Kidney capillary endothelial cell (primary cell): ENCODE results near the gene CRYGC.
"Not testable (repeated sequence)": the region's sequence is repeated elsewhere in the genome, so short reads cannot be mapped to it uniquely, and the experiment has no call there.

Experiments
- DNase-seq: peaks from one replicate; pipeline ENCODE4 v3.0.0-alpha.2; 2018; ENCODE audit warnings: low spot score

Gene CRYGC, protein sequence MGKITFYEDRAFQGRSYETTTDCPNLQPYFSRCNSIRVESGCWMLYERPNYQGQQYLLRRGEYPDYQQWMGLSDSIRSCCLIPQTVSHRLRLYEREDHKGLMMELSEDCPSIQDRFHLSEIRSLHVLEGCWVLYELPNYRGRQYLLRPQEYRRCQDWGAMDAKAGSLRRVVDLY

DNA sequence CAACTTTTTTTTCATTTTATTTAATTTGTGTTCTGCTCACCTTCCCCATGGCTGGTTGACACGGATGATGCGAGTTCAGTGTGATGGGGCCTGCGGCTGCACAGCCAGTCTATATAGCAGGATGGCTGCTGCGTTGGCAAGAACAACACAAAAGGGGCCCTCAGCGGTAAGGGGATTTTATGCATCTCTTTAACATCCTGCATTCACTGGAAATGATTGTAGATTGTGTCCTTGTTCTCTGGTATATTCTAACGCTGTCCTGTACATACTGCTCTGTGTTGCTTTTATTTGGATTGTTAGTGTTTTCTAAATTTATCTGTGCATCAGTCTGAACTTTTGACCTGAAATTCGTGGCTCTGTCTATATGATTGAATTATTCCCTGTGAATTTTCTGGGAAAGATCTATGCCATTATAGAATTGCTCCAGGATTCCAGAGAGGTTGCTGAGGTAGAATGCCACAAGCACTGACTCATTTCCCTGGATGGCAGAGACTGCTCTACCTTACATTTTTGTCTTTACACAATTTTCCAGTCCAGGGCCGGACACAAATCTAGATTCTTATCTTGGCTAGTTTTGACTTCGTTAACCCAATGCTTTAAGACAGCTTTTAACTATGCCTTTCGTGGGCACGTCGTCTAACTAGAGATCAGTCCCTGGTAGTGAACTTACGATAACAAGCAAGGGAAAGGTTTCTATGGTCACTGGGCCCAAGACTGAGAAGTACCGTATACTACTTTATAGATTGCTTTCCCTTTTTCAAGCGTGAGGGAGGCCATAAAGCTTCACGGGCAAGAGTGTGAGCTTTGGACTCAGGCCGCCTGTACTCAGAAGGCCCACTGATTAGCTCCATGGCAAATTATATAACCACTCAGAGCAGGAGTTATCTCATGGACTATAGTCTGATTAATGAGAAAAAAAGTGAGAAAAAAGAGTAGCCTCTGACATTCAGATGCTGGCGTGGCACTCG lies at the start of gene CRYGC:
TSS of gene CRYGC (minus strand) at position 85 of the 968 bp plus-strand sequence. CDS start at position 49, 36 bp downstream.
- no peak for DNase-seq

DNA sequence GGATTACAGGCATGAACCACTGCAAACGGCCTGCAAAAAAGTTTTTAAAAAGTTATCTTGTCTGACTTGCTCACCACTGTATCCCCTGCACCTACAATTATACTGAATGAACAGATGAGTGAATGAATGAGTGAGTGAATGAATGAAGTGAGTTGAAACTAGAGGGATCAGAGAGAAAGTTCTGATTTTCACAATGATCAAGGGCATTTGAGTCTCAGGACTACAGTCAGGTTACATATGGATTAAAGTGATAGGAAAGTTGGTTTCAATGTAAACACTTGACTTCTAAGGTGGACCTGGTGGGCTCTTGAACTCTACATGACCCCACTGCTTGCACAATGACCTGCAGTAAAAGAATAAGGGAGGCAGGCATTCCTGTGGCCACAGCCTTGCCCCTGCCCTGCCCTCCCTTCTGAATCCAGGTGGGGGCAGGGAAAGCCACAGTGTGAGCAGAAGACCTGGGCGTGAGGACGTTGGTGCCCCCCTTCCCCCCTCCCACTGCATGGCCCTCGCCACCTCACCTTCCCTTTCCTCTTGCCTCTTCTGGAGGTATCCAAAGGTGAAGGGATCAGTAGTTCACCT lies 49.5 kb upstream of the CRYGC start:
- DNase-seq: no peak

DNA sequence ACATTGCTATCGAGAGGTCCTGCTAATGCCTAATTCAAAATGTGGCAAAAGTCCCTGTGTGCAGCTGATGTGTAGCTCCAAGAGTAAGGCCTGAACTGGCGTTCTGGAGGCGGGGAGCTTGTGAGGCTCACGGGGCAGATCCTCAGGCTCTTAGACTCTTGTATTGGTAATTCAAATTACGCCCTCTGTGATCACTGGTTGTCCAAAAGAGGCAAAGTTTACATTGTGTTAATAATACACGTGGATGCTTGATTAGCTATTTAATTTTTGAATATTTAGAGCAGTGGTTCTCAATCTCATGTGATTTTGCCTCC lies 46.2 kb upstream of the CRYGC start:
- no peak for DNase-seq

DNA sequence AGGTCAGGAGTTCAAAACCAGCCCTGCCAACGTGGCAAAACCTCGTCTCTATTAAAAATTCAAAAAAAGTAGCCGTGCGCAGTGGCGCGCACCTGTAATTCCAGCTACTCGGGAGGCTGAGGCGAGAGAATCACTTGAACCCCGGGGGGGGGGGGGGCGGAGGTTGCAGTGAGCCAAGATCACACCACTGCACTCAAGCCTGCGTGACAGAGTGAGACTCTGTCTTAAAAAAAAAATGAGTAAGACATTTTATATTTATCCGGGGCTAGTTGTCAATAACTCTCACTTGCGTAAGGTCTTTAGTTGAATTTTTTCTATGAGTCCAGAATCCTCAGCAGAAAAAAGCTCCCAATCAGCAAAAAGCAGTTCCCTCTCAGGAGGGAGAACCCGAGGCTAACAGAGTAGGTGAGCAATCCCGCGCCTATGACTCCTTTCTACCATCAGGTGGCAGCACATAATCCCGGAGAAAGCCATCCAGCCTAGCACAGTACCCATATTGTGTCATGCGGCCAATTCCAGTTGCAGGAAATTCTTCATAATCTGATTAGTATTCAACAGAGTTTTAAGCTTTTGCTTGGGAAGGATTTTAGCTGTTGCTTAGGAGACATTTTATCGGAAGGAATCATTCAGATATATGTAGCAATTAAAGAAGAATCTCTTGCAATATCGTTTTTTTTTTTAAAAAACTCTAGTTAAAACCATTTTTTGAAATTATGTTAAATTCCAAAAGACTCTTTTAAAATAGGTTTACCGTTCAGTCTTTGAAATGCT lies 45.6 kb upstream of the CRYGC start:
- peak; percentile 71 for DNase-seq

DNA sequence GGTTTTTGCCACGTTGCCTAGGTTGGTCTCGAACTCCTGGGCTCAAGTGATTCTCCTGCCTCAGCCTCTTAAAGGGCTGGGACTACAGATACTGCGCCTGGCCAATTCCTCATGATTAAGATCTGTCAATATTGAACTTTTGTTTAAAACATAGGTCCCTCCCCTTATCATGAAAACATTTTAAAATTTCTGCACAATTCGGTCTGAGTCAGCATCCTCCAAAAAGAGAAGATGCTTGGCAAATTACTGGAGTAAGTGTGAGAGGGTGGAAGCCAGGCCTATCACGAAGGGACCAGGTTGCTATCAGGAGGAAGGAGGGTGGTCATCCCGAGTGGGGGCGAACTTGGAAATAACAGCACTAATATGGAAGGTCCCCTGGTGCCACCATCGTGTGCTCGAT lies 44.5 kb upstream of the CRYGC start:
- DNase-seq: no peak

DNA sequence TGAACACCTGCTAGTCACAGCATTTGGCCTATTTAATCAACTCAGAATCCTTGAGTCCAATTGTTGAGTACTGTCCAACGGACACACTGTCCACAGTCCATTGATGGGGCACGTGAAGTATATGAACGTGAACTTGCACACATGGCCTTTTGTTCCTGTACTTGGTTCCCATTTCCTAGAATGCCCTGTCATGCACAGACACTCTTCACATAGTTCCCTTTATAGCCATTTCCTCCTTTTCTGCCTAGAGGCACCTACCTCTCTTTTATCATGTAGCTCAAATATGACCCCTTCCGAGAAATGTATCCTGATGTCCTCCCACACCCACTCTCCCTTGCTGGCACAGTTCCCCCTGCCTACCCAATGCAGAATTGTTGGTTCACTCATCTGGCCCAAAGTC lies 42.5 kb upstream of the CRYGC start:
- no peak for DNase-seq

DNA sequence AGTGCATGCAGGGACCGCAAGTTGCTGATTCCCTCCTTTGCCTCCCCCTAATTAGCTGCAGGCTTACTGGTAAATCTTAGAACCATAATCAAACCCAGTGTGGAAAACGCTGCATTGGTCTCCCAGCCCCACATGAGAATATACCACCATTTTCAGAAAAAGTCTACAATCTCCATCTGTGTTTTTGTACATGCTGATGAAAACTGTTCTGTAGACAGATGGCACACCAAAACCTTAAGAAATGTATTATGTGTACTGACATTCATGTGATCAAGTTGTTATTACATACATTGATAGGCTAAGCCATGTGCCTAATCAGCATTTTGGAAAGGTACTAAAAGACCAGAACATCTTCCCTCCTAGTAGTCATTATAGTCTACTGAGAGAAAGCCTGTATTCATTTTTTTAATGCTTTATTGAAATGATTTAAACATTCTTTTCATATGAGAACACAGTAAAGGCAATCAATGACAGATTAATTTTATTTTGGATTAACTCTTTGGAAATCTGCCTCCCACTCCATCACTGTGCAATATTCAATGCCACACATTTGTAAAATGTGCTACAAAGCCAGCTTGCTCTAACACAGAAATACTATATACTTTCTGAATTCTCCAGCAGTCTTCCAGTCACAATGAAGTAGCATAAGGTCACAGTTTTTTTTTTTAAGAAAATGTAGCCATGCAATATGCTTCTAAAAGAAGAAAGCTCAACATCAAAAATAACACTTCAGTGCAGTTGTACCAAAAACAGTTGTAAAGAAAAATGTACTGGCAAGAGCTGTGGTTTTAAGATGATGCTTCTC lies 35.5 kb upstream of the CRYGC start:
- DNase-seq: no peak

DNA sequence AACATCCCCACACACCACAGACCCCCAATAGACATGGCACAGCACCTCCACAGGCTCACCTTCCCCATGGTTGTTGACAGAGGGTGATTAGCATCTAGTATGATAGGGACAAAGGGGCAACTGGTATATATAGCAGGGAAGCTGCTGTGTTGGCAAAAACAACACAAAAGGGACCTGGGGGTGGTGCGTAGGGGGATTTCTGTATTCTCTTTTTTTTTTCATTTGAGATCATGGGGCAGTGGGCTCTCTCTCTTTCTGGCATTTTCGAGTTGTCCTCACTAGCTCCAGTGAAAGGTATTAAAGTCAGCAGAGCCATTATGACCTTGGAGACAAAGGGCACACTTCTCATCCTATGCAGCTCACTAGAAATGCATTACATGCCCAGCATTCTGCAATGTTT lies 33.9 kb upstream of the CRYGC start, which contains the start of gene CRYGA:
TSS of gene CRYGA (minus strand) at position 101 of the 400 bp plus-strand sequence. CDS start at position 68, 33 bp downstream.
- DNase-seq: no peak

DNA sequence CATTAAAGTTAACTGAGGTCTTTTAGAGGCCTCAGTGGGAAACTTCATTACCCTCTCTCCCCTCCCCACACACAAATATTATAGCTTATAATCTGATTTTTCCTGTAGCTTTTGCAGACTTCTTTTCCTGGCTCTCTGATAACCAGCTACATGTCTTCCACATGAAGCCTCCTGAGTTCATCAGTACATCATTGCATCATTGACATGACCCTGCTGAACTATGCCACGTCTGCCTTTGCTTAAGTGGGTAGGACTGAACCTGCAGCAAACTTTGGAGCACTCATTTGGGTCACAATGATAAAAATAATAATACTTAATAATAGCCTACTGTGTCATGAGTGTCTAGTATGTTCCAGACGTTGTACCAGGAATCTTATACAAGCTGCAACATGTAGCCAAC lies 26.8 kb upstream of the CRYGC start:
- DNase-seq: no peak

DNA sequence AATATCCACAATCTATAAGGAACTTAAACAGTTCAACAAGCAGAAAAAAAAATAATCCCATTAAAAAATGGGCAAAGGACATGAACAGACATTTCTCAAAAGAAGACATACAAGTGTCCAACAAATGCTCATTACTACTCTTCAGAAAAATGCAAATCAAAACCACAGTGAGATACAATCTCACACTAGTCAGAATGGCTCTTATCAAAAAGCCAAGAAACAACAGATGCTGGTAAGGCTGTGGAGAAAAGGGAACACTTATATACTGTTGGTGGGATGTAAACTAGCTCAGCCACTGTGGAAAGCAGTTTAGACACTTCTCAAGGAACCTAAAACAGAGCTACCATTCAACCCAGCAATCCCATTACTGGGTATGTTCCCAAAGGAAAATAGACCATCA lies 23.5 kb upstream of the CRYGC start:
- DNase-seq: no peak

DNA sequence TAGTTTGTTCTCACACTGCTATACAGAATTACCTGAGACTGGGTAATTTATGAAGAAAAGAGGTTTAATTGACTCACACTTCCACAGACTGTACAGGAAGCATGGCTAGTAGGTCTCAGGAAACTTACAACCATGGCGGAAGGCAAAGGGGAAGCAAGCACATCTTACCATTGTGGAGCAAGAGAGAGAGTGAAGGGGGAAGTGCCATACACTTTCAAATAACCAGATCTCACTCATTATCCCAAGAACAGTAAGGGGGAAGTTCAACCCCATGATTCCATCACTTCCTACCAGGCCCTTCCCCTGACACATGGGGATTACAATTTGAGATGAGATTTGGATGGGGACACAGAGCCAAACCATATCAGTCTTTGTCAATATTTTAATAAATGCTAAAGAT lies 21.3 kb upstream of the CRYGC start:
- no peak for DNase-seq

DNA sequence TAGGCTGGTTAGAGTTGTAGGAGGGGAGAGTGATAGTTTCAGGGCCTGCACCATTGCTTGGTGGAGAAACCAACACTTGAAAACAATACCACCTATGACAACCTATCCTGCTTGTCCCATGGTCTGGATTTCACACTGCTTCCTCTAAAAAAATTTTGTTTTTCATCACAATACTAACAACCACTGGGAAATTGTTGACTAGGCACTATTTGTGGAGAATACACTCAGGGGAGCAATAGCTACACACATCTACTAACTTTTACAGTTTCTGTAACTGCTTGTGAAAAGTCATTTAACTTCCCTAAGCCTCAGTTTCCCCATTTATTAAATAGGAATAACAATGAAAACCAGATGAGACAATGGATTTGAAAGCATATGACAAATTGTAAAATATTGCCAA lies 20.5 kb upstream of the CRYGC start:
- no peak for DNase-seq

DNA sequence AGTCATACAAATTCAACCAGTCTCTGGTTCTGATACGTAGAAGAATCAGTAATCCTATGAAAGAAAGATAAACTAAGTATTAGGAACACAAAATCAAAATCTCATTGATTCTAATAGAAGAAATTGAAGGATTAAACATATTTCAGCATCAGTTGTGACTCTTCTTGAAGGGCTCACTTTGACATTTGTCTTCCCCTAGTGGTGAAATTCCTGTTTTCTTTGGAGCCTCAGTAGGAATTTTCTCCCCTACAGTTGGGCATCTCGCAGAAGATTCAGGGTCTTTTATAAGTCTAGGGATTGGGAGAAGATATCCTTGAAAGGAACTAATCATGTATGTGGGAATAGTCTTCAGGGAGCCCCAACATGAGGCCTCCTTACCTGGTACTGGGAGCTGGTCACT lies 19.2 kb upstream of the CRYGC start:
- no peak for DNase-seq

DNA sequence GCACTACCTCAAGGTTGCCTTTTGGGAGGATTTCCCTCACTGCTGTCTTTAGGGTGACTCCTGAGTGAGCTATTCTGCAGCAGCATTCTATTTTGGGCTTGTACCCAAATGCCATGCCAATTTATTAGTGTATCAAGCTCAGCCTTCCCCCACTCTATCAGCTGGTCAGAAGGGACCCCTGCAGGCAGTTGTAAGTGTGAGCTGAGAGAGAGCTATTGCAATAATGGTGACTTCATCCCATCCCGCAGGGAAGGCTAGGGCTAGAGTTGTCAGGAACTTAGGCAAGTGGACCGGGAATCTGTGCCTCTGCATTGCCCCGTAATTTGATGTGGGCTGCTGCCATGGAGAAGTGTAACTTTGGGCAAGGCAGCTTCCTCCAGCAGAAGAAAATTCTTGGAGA lies 18.1 kb upstream of the CRYGC start:
- DNase-seq: no peak

DNA sequence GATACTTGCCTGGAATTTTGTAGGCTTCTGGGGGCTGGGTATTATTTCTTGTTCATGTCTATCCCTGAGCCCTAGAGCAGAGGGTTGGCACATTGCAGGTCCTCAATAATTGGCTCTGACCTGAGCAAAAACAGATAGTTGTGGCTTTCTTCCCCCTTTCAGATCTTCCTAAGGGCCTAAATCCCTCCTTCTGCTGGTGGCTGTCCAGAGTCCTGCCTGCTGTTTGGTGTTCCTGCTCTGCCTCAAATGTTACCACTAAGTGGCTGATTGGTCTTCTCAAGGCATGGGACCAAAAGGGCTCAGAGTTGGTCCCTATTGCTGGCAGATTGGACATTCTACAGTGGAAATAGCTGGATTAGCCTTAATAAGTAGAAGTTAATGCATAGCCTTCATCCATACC lies 17.4 kb upstream of the CRYGC start:
- no peak for DNase-seq

DNA sequence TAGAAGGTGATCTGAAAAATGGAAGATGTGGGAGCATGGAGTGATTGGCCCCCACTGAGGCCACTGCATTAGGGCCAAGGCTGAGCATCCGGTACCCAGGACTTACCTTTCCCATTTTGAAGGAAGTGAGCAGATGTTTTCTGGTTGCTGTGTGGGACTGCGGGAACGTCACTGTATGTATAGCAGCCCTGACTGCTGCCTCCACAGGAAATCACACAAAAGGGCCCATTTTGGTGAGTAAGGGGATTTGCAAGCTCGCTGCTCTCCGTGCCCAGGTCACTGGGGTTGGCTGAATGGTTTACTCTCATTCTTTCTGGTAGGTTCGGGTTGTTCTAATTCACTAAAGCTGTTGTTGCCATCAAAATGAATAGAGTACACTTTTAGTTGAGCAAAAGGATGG lies 16.4 kb upstream of the CRYGC start, which contains the start of gene CRYGB:
TSS of gene CRYGB (minus strand) at position 153 of the 400 bp plus-strand sequence. CDS start at position 115, 38 bp downstream.
- DNase-seq: no peak

DNA sequence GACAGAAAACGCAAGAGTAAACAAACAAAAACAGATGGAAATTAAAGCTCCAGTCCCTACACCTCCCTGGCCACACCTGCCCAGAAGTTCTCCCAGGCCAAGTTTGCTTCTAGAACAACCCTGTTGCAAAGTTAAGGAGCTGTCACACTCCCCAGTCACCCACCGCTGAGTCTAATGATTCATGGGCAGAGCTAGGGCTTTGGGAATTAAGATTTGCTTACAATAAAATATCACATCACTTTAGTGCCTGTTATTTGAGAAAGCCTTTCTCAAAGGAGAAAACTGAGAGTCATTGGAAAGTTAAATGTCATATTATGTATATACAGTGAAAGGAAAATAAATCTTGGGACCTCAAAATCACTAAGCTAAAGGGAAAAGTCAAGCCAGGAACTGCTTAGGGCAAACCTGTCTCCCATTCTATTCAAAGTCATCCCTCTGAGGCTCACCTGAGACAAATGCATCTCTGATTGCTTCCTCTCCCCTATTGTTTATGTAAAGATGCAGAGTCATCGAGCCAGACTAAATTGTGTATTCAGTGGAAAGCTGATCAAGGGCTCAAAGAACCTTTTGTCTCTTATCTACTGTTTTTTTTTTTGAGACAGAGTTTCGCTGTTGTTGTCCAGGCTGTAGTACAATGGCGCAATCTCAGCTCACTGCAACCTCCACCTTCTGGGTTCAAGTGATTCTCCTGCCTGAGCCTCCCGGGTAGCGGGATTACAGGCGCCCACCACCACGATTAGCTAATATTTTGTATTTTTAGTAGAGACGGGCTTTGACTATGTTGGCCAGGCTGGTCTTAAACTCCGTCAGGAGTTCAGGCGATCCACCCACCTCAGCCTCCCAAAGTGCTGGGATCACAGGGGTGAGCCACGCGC lies 13.5 kb upstream of the CRYGC start:
- no peak for DNase-seq

DNA sequence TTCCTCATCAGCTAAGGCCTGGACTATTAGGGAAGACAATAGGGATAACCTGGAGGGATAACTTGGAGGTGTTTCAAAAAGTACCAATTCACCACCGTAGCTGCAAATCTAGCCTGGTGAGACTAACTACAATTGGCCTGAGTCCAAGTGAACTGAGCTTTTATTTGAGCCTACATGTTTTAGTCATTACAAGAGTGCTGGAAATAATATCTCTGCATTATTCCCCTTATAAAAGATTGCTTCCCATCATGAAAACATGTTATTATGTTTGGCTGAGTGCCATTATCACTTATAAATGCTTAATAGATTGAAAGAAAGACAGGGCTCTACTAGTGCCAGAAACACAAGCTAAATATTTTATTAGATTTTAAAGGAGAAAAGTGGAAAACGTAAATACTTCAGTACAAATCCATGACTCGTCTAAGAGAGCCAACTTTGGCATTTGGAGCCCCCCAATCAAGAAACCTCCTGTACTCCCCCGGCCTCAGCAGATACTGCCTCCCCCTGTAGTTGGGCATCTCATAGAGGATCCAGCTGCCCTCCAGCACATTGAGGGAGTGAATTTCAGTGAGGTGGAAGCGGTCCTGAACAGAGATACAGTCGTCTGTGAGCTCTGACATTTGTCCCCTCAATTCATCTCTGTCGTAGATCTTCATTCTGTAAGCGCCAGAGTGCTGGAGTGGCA lies 12.8 kb upstream of the CRYGC start:
- no peak for DNase-seq

DNA sequence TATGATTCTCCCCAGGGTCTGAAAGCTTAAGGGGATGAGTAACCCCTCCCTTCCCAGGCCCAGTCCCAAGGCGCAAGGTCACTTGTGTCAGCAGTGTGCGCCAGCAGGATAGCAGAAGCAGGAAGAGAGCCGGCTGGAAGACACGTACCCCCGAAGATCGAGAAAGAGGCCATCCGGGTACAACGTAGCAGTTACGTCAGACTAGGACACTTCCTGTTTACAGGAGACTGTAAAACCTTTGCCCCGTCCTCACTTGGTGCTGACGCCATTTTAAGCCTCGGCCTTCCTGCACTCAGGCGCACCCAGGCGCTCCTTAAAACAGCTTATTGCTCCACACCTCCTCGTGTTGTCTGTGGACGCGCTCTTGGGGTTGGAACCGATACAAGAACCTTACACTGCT lies 9.8 kb upstream of the CRYGC start:
- no peak for DNase-seq

DNA sequence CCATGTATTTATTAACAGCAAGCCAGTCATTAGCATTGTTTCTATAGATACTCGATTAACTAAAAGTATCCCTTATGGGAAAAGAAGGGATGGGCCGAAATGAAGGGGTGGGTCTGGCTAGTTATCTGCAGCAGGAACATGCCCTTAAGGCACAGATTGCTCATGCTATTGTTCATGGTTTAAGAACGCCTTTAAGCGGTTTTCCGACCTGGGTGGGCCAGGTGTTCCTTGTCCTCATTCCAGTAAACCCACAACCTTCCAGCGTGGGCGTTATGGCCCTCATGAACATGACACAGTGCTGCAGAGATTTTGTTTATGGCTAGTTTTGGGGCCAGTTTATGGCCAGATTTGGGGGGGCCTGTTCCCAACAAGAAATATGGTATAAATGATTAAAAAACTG lies 8.7 kb upstream of the CRYGC start:
- not testable (repeated sequence) for DNase-seq
